ENCODE results near the gene GOLGA7B. TPM values are rescaled to one million over a fixed set of nuclear protein-coding genes. Genes with fewer than 3 reads are reported as not detected.

The GOLGA7B gene
- total and polyA plus RNA-seq, 2 donors (not counting 3 experiments of a cell fraction or from before 2014, with no cell fraction given) = 0.03 TPM; not detected in 1

DNA sequence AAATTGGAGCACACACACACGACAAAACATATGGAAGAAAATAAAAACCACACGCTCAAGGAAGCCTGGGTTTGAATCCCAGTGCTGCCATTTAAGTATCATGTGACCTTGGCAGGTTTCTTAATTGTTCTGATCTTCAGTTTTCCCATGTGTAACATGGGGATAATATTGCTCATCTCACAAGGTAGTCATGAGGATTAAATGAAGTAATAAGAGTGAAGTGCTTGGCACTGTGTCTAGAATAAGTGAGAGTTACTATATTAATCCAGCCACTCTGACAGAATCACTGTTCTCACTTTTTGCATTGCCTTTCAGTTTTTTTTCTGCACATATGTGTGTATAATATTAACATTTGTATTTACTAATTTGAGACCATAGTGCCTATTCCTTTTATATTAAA, 43.3 kb downstream of the GOLGA7B start:
- Histone ChIP-seq H3K9me1 (replicated peaks; ENCODE audit: control insufficient read depth, extremely low read depth, insufficient read depth, low read length) (no peaks in the 10 kb centered on the region), H3K4me2 (ENCODE audit: insufficient read depth, low read length) (no peak overlapping the region), H3K9ac (replicated peaks; ENCODE audit: extremely low read depth, insufficient read depth, low read length) (no peak overlapping the region), H3K36me3 (ENCODE audit: control insufficient read depth in 2 of 2, extremely low read depth in 1 of 2, insufficient read depth in 2 of 2, low read length in 2 of 2) (no peaks in the 10 kb centered on the region), H3K9me3 (replicated peaks; ENCODE audit: control insufficient read depth, insufficient read depth, low read length) (no peaks in the 10 kb centered on the region), H3K4me1 (ENCODE audit: control insufficient read depth, extremely low read depth, insufficient read depth, low read length) (peaks cover 17% of the 10 kb centered on the region), H3K79me2 (ENCODE audit: control insufficient read depth, insufficient read depth, low read length) (no peaks in the 10 kb centered on the region), H2AFZ (ENCODE audit: low read depth, low read length) (no peak overlapping the region), H3K27ac (ENCODE audit: insufficient read depth, low read depth, low read length) (no peak overlapping the region), H3K4me3 (replicated peaks in 1 of 3; ENCODE audit: insufficient read depth in 1 of 3, low read depth in 1 of 3, low read length in 3 of 3) (no peak overlapping the region), H4K20me1 (replicated peaks; ENCODE audit: control insufficient read depth, extremely low read depth, insufficient read depth, low read length) (no peaks in the 10 kb centered on the region), H3K27me3 (ENCODE audit: control insufficient read depth in 2 of 2, insufficient read depth in 2 of 2, low read length in 2 of 2) (no peaks in the 10 kb centered on the region)
- dilution Hi-C loops (cut with MboI; ENCODE audit: extremely low pct_ligation_motif_present, low sequenced_read_pairs) (no loop called here), intact Hi-C loops (cut with micrococcal nuclease) (no loop called here)
- FAIRE-seq = no peak
- no peak for TF ChIP-seq MYC (IDR thresholded peaks at IDR 0.05; ENCODE audit: low read depth, low read length)
- TF ChIP-seq, protein P1, sequence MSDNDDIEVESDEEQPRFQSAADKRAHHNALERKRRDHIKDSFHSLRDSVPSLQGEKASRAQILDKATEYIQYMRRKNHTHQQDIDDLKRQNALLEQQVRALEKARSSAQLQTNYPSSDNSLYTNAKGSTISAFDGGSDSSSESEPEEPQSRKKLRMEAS (IDR thresholded peaks at IDR 0.05; ENCODE audit: insufficient read depth, insufficient read length) = no peak
- TF ChIP-seq JUN (IDR thresholded peaks at IDR 0.05; ENCODE audit: borderline replicate concordance, insufficient read depth, insufficient read length, low read depth) = no peak
- no peak for TF ChIP-seq POLR2A (IDR thresholded peaks at IDR 0.05; ENCODE audit: low read depth, low read length)
- TF ChIP-seq FOS (IDR thresholded peaks at IDR 0.05; ENCODE audit: borderline replicate concordance, insufficient read depth, low read length) = no peak
- ChIA-PET CTCF (no interaction called here), POLR2A (no interaction called here)
- no TSS peak for BruUV-seq (replicated peaks)
- DNase-seq (ENCODE audit: low read depth, low spot score) = no peak

DNA sequence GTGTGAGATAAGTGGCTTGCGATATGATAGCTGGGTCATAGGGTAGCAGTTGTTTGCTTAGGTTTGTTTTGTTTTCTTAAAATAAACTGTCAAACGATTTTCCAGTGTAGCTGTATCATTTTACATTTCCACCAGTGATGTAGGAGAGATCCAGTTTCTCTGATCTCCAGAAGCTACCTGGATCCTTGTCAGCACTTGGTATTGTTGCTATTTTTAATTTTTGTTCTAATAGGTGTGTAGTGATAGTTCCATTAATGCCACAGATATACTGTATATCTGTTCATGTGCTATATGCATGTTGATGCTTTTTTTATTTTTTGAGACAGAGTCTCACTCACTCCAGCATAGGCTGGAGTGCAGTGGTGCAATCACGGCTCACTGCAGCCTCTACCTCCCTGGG, 44.4 kb downstream of the GOLGA7B start:
- Histone ChIP-seq H3K4me1 (ENCODE audit: control insufficient read depth, extremely low read depth, insufficient read depth, low read length) (peaks cover 15% of the 10 kb centered on the region), H3K4me3 (replicated peaks in 1 of 3; ENCODE audit: insufficient read depth in 1 of 3, low read depth in 1 of 3, low read length in 3 of 3) (no peak overlapping the region), H3K9me1 (replicated peaks; ENCODE audit: control insufficient read depth, extremely low read depth, insufficient read depth, low read length) (no peaks in the 10 kb centered on the region), H3K9me3 (replicated peaks; ENCODE audit: control insufficient read depth, insufficient read depth, low read length) (no peaks in the 10 kb centered on the region), H3K27ac (ENCODE audit: insufficient read depth, low read depth, low read length) (no peak overlapping the region), H3K36me3 (ENCODE audit: control insufficient read depth in 2 of 2, extremely low read depth in 1 of 2, insufficient read depth in 2 of 2, low read length in 2 of 2) (no peaks in the 10 kb centered on the region), H4K20me1 (replicated peaks; ENCODE audit: control insufficient read depth, extremely low read depth, insufficient read depth, low read length) (no peaks in the 10 kb centered on the region), H3K27me3 (ENCODE audit: control insufficient read depth in 2 of 2, insufficient read depth in 2 of 2, low read length in 2 of 2) (no peaks in the 10 kb centered on the region), H3K4me2 (ENCODE audit: insufficient read depth, low read length) (no peak overlapping the region), H2AFZ (ENCODE audit: low read depth, low read length) (no peak overlapping the region), H3K9ac (replicated peaks; ENCODE audit: extremely low read depth, insufficient read depth, low read length) (no peak overlapping the region), H3K79me2 (ENCODE audit: control insufficient read depth, insufficient read depth, low read length) (no peaks in the 10 kb centered on the region)
- no TSS peak for BruUV-seq (replicated peaks)
- no peak for FAIRE-seq
- dilution Hi-C loops (cut with MboI; ENCODE audit: extremely low pct_ligation_motif_present, low sequenced_read_pairs) = no loop called here
- TF ChIP-seq, protein P1 (IDR thresholded peaks at IDR 0.05; ENCODE audit: insufficient read depth, insufficient read length) = no peak
- TF ChIP-seq, protein P2, sequence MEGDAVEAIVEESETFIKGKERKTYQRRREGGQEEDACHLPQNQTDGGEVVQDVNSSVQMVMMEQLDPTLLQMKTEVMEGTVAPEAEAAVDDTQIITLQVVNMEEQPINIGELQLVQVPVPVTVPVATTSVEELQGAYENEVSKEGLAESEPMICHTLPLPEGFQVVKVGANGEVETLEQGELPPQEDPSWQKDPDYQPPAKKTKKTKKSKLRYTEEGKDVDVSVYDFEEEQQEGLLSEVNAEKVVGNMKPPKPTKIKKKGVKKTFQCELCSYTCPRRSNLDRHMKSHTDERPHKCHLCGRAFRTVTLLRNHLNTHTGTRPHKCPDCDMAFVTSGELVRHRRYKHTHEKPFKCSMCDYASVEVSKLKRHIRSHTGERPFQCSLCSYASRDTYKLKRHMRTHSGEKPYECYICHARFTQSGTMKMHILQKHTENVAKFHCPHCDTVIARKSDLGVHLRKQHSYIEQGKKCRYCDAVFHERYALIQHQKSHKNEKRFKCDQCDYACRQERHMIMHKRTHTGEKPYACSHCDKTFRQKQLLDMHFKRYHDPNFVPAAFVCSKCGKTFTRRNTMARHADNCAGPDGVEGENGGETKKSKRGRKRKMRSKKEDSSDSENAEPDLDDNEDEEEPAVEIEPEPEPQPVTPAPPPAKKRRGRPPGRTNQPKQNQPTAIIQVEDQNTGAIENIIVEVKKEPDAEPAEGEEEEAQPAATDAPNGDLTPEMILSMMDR (IDR thresholded peaks at IDR 0.05; ENCODE audit: extremely low read depth in 1 of 2, insufficient read depth in 1 of 2, low read depth in 1 of 2, low read length in 2 of 2) = no peak
- no peak for TF ChIP-seq POLR2AphosphoS5 (IDR thresholded peaks at IDR 0.05; ENCODE audit: insufficient read depth, low read depth, low read length)
- TF ChIP-seq JUN (IDR thresholded peaks at IDR 0.05; ENCODE audit: borderline replicate concordance, insufficient read depth, insufficient read length, low read depth) = no peak
- TF ChIP-seq POLR2A (IDR thresholded peaks at IDR 0.05; ENCODE audit: low read depth, low read length) = no peak
- TF ChIP-seq FOS (IDR thresholded peaks at IDR 0.05; ENCODE audit: borderline replicate concordance, insufficient read depth, low read length) = no peak
- TF ChIP-seq MYC (IDR thresholded peaks at IDR 0.05; ENCODE audit: low read depth, low read length) = no peak
- TF ChIP-seq EZH2 (IDR thresholded peaks at IDR 0.05; ENCODE audit: borderline replicate concordance, low read depth, low read length, severe bottlenecking) = no peak
- no peak for TF ChIP-seq GATA2 (IDR thresholded peaks at IDR 0.05; ENCODE audit: insufficient read depth, insufficient read length, low read depth, low read length)
- intact Hi-C loops (cut with micrococcal nuclease) = no loop called here
- CTCF ChIA-PET = interaction anchor here (0.8 to 1.0 kb wide), 2 partner anchors 17 to 25 kb away, joined by 3 read pairs; no protein-coding TSS in a partner anchor
- POLR2A ChIA-PET = no interaction called here
- DNase-seq (ENCODE audit: low read depth, low spot score) = no peak
